Activated effector memory CD4-positive, alpha-beta T cell treated with Interleukin-2 at 50 U/mL for 16 hours (primary cell): ENCODE measurements around the gene POC1A.

Source experiments
- DNase-seq: peaks from one replicate; pipeline ENCODE4 v3.0.0-alpha.2; 2020

POC1A gene

DNA sequence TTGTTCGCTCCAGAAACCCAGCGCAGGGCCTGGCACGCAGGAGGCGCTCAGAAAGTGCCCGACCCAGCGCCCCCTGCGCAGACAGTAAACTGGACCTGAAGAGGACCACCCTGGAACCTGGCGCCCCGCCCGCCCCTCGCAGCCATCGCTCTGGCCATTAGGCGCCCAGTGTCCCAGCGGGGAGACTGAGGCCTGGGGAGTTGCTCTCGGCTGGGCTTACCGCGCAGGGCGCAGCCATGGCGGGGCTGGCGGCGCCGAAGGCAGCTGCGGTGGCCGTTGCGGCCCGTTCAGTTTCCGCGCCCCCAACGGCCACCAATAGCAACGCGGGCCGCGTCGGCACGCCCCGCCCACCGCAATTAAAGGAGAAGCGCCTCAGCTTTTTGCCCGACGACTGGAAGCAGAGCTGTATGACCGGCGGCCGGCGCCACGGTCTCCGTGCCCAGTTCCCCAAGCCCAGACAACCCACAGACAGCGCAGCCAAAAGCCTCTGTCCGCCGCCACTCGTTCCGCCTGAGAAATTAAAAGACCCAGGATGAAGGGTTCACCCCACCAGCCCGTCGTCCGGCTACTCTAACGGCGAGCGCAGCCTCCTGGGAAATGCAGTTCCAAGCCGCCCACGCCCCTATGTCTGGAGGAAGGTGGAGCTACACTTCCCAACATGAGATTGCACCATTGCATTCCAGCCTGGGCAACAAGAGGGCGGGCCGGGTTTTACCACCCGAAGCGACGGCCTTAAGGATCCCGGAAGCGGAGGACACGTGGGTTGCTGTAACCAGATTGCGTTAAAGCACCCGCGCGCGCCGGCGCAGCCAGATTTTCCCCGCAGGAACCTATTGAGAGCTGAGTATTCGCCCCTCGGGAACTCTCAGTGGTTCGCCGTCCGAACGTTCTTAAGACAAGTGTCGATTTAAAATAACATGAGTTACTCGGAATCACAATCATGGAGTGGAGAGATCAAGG is at the start of gene POC1A:
Gene POC1A (minus strand): TSS at position 289 of the 960 bp plus-strand sequence. CDS start 51 bp downstream, at position 238.
- DNase-seq = peak; percentile 80

DNA sequence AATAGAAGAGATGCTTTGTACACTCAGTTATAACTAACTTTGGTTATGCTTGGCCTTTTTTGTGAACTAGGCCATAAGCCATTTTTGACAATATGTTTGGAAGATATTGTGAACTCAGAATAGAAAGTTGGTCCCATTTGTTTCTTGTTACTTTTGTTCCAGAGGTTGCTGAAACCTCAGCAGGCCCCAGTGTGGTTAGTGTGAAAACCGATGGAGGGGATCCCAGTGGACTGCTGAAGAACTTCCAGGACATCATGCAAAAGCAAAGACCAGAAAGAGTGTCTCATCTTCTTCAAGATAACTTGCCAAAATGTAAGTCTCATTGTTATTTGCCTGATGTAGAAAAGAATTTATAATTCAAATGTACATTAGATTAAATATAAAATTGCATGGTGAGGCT is 49.5 kb upstream of the POC1A start:
- no peak for DNase-seq

DNA sequence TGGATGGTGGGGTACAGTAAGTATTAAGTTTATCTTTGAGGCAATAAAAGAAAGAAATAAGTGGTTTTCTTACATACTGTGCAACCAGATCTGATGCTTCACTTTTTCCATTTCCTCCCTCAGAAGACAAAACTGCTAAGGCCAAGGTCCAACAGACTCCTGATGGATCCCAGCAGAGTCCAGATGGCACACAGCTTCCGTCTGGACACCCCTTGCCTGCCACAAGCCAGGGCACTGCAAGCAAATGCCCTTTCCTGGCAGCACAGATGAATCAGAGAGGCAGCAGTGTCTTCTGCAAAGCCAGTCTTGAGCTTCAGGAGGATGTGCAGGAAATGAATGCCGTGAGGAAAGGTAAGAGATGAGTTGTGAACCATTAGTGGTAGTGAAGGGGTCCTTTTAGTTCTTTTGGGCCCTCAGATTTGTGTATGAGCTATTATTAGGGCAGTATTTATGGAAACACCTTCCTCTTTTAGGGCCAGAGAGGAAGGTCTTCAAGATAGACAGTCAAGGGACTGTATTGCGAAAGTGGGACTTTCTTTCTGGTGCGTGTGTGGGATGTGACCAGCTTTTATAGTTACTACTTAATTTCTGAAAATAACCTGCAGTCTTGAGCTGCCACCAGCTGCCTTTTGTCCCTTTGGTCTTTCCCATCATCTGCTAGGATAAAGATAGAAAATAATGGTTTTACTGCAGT is 48.3 kb upstream of the POC1A start:
- no peak for DNase-seq

DNA sequence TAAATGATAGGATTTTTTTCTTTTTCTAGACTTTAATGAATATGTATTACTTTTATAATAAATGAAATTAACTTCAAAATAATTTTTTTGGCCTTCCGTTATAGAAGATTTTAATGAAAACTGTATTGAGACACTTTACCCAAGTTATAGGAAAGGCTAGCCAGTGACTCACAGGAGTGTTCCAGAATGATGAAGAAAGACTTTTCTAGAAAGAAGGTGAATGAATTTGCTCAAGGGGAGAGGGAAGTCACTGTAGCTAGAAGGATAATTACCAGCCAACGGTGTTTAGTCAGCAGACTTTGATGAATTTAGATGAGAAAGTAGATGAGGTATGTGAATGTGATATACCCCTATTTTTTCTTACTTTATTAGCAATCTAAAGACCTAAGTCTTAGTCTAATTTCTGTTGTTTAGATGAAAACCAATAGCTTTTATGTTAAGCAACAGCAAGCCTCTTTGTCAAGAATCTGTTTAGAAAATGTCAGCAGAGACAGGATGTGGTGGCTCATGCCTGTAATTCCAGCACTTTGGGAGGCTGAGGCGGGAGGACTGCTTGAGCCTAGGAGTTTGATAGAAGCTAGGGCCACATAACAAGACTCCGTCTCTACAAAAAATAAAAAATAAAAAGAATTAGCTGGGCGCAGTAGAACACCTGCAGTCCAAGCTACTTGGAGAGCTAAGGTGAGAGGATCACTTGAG is 46.9 kb upstream of the POC1A start:
- no peak for DNase-seq

DNA sequence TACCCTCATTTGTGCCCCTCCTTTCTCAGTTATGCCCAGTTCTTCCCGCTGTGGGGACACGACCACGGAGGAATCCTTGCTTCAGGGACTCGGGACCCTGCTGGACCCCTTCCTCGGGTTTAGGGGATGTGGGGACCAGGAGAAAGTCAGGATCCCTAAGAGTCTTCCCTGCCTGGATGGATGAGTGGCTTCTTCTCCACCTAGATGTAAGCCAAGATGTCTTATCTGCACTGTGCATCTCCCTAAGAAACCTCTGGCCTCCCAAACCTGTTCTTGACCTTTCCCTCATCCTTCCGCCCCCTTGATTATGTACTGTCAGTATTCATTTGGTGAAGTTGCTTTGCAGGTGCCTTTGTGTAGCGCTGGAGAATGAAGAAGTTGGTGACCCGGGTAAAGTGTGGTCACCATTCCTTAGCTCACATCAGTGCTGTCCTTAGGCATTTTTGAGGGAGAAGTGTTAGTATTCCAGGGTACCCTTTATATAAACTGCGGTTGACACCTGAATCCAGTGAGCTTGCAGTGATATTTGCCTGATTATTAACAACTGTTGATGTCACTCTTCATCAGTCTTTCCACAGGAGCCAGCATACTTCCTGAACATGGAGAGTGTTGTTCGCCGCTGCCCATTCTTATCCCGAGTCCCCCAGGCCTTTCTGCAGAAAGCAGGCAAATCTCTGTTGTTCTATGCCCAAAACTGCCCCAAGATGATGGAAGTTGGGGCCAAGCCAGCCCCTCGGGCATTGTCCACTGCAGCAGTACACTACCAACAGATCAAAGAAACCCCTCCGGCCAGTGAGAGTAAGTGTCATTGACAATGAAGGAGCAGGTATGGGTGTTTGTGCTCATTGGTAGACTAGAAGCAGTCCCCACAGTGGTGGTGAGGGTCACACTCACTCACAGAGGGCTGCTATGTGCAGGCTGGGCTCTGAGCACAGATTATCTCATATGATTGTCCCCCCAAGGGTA is 44.7 kb upstream of the POC1A start:
- DNase-seq = no peak

DNA sequence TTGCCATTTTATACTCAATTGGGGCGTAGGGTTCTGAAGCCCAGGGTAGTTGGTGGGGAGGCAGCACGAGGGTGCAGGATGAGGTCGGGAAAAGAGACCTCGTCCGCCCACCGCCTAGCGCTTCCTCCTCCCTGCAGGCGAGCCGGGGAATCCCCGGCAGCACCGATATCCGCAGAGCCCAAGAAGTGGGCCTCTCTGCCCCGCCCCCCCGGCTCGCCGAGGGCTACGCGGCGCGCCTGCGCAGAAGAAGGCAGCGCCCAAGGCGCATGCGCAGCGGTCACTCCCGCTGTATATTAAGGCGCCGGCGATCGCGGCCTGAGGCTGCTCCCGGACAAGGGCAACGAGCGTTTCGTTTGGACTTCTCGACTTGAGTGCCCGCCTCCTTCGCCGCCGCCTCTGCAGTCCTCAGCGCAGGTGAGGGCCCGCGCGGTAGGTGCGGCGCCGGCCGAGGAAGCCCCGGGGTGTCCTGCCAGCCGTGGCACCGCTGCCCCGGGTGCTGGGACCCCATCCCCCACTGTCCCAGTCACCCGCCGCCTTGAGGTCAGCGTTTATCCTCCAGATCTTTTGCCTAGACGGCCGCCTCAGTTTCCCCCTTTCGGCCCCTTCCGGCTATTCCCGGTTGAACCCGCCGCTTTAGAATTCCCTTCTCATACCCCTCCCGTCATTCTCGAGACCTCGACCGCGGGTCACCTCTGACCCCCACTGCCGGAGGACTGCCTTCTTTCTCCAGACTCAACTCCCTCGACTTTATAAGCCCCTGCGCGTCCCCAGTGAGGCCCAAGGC is 43.8 kb upstream of the POC1A start, which contains the start of gene ALAS1:
Gene ALAS1 (plus strand): TSS at position 319 of the 784 bp plus-strand sequence. CDS start 1,082 bp downstream, outside the sequence.
- peak; percentile 90 for DNase-seq

DNA sequence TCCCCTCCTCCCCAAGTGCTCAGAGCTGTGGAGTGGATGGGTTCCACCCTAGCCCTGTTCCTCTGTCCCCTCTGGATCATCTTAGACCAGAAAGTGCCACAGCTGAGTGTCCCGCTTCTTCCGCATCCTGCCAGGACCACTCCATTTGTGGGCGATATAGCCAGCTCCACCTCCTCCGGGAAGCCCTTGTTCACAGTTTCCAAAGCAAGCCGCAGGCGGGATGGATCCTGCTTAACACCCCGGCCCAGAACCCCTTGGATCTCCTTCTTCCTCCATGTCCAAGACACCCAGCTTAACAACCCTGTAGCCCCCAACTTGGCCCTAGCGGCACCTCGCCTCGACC is 43.2 kb upstream of the POC1A start:
- DNase-seq = no peak

DNA sequence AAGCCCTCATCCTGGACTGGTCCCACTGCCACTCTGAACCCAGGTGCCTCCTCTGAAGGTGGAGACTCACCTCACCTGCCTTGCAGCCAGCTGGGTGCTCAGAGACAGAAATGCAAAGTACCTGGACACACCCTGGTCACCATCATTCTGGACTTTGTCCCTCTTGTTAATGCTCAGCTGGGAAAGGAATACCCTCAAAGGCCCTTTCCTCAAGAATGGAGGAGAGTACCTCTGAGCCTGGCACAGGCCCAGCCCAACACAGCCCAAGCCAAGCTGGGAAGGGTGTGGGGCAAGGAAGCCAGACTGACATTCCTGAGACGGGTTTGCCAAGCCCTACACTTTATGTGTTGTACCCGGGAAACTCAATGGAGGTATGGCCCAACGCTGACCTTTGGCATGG is 42.8 kb upstream of the POC1A start:
- no peak for DNase-seq

DNA sequence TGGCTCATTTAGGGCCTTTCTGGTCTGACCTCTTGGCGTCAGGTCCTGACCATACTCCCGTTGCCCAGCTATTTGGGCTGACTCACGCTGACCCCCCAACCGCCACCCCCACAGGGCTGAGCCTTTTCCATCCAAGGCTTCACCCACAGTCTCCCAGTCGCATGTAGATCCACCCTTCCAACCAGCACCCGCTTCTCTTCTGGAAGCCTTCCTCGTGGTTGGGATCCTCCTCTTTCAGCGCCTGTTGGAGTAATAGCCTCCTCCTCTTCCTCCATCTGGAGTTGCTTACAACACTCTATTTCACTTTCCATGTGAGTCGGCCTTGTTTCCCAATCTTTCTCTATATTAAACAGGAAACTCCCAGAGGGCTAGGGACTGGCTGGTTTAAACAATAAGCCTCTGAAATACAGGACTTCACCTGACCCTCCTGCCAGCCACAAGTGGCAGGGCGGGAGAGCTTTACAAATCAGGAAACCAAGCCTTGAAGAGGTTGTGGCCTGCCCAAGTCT is 41.7 kb upstream of the POC1A start:
- DNase-seq = no peak

DNA sequence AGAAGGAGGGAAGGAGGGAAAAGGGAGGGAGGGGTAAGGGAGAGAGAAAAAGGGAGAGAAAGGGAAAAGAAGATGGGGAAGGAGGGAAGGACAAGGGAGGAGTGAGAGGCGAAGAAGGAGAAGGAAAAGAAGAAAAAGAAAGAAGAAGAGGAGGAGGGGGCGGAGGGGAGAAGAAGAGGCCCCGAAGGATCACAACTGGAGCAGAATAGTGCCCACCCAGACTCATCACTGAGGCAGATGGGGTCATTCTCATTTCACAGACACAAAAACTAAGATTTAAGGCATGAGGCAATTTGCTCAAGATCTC is 41.0 kb upstream of the POC1A start:
- no peak for DNase-seq

DNA sequence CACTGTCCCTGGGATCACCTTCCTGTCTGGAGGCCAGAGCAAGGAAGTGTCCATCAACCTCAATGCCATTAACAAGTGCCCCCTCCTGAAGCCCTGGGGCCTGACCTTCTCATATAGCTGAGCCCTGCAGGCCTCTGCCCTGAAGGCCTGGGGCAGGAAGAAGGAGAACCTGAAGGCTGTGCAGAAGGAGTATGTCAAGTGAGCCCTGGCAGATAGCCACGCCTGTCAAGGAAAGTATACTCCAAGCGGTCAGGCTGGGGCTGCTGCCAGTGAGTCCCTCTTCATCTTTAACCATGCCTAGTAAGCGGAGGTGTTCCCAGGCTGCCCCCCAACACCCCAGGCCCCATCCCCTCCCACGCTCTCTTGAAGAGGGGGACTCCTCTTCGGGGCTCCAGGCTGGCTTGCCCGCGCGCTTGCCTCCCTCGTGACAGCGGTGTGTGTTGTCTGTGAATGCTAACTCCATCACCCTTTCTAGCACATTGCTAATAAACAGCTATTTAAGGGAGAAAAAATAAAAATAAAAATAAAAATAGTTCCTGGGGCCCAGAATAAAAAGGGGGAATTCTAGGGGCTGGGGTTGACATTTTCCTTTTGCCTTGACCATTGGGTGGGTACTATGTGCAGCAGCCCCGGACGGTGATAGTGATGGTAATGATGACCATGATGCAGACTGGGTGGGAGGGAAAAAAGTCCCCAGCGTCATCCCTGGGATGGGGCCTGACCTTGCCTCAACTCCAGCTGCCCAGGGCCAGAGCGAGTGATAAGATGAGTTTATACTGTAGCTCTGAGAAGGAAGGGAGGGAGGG is 40.5 kb upstream of the POC1A start:
- no peak for DNase-seq

DNA sequence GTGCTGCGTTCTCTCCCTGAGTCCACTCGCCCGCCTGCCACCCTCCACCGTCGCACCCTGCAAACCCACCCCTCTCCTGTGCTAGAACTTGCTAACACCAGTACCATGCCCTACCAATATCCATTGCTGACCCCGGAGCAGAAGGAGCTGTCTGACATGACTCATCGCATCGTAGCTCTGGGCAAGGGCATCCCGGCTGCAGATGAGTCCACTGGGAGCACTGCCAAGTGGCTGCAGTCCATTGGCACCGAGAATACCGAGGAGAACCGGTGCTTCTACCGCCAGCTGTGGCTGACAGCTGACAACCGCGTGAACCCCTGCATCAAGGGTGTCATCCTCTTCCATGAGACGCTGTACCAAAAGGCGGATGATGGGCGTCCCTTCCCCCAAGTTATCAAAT is 38.8 kb upstream of the POC1A start:
- no peak for DNase-seq

DNA sequence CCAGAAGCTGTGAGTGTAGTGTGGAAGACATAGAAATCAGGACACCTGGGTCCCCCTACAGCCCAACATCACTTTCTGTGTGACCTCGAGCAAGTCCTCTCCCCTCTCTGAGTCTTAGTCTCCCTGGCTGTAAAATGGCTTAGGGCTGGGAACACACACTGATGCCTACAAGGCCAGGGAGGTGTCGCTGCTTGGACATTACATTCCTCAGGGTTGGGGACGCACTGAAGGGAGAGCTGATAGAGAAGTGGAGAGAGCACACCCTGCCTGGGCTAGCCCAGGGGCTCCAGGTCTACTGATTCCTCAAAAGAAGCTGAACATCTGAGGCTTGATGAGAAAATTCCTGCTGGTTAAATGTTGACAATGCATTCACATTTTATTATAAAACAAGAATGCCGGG is 37.4 kb upstream of the POC1A start:
- no peak for DNase-seq

DNA sequence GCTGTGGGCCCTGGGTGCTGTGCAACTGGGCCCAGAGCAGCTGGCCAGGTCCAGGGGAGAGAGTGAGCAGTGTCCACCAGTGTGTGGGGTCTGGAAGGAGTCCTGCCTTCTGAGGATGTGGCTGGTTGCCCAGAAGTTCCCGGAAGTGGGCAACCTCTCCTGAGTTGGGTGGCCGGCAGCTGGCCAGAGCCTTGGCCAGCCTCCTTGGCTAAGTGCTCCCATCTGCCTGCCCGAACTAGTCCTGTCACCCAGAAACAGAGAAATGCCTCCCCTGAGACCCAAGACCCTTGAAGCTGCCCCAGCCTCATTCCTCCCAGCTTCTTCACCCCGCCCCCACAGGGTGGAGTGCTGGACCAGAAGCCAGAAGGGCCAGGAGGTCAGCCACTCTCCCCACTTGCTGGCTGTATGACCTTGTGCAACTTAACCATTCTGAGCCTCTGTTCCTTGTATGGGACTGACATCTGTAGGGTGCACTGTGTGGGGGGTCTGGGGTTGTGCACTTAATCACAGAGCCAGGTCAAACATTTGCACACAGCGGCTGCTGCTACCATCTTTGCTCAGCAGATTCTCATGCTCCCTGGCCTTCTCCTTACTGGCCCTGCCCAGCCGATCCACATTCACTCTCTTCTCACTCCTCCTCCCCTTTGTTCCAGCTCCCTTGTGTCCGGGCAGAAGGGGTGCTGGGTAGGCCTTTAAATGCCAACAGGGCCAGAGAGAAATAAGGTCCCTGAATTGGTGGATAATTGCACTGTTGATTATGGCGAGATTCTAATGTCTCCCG is 36.3 kb upstream of the POC1A start:
- DNase-seq = no peak

DNA sequence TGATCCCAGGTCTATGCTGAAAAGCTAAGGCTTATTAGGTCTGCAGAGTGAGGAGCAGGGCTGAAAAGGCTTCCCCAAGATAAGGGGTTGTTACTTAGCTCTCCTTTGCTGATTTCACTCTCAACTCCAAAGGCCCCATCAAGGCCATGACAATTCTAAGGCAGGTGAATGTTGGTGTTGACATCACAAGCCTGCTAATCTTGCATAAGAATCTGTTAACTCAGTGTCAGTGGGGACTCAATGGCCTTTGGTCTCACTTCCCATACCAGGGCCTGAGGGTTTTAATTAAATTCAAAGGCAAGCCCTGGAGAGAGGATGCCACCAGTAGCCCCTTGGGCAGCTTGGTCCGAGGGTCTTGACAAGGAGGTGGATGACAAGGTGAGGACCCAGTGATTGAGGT is 34.3 kb upstream of the POC1A start:
- DNase-seq = no peak

DNA sequence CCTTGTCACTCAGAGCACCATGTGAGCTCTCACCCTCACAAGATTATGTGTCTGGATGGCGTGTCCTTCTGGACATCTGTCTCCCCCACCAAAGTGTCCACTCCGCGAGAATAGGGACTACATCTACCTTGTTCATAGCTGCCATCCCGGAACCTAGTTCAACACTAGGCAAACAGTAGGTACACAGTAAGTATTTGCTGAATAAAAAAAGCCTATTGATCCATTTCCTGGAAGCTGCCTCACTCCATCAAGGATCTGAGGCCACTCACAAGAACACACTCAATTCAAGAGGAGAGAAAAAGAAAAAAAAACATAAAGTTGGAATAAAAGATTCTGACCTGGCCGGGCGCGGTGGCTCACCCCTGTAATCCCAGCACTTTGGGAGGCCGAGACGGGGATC is 32.5 kb upstream of the POC1A start:
- DNase-seq = no peak

DNA sequence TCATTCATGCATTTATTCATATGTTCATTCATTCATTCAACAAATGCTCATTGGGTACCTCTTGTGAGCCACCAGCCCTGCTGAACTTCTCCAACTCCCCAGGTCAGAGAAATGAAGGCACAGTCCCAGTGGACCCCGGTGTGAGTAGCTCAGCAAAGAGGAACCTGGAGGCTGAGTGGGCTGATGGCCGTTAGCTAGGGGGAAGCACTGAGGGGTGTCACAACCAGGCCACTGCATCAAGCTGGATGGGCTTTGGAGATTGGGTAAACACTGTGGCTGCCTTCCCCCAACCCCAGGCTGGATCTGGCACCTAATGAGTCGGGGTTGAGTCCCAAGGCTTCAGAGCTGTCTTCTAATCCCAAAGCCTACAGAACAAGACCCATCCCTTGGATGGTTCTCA is 31.6 kb upstream of the POC1A start:
- DNase-seq = no peak

DNA sequence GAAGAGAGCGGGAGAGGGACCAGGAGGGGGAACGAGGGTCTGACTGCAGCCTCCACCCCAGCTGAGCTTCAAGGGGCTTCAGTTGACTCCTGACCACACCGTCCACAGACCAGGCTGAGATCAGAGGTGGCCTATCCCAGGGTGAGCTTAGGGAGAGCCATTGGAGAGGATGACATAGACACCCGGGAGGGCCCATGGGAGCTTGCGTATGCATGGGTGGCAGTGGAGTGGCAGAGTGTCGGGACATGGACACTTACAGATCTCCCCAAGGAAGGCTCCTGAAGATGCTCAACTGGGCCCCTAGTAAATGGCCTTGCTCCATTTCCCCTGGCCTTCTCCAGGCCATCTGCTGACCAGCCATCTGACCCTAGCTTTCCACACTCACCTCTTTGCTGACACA is 31.1 kb upstream of the POC1A start:
- no peak for DNase-seq

DNA sequence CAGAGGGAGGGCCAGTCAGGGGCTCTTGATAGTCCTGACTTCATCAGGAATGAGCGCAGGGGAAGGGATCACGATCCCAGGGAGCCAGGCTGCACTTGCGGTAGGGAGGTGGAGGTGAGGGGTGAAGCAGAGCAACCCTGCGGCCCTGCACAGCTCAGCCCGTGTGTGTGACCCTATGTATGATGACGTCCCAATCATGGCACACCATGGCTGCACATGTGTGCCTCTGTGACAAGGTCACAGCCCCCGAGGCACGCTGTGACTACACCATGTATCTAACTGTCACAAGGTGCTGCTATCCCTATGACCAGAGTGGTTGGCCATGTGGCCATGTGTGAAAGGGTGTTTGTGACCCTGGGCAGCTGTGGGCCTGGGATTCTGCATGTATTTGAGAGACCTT is 30.5 kb upstream of the POC1A start:
- no peak for DNase-seq
